Endometrial microvascular endothelial cells (primary cell): ENCODE results near the gene NDUFS6. TPM values are rescaled to one million over a fixed set of nuclear protein-coding genes. Genes with fewer than 3 reads are reported as not detected.

Source experiments
- in situ Hi-C: cut with HindIII; loops from 2 replicates; pipeline ENCODE4 v1.10.0; 2017; ENCODE audit warnings: low sequenced_read_pairs, low pct_unique_long_range_greater_than_20kb; ENCODE audit errors: inconsistent ontology term
- total RNA-seq: library from RNA; depleted of rRNA; stranded (reverse); fragments of >200 nt; gene quantifications from one replicate; pipeline ENCODE4 v1.2.3, GENCODE V29; 2015; ENCODE audit errors: inconsistent ontology term

NDUFS6 gene
- total RNA-seq, 1 donor from 2014 or later: 40.0 TPM

DNA sequence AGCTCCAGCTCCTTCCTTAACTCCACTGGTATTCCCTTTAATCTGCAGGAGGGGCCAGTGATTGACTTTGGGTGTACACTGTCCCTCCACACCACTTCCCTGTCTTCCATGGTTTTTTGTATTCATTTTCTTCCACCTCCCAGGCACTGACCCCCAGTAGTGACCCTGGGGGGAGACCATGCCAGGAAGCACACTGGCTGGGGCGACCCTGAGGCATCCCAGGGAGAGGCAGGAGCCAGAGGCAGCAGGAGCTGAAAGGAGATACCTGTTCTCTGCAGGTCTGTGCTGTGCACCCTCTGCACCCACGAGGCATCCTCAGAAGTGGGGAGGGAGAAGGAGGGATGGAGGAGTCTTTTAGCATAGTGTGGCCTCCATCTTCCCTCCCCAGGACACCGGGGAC is 53.9 kb downstream of the NDUFS6 start:
- in situ Hi-C loops: no loop called here

DNA sequence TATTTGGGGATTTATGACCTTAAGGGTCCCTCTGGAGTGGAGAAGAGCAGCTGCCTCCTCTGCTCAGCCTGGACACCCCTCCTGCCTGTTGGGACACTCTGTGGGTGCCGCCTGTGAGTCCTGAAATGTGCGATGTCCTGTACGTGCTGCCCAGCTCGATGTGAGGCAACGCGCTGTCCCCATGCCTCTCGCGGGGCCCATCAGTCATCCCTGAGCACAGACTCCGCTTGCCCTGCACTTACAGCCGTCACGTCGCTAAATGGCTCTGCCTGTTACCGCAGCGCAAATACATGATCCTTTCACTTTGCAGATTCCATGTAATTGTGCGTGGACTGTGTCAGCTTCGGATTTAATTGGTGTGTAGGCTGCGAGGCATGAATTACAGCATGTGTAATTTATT is 54.4 kb downstream of the NDUFS6 start:
- in situ Hi-C loops: no loop called here

DNA sequence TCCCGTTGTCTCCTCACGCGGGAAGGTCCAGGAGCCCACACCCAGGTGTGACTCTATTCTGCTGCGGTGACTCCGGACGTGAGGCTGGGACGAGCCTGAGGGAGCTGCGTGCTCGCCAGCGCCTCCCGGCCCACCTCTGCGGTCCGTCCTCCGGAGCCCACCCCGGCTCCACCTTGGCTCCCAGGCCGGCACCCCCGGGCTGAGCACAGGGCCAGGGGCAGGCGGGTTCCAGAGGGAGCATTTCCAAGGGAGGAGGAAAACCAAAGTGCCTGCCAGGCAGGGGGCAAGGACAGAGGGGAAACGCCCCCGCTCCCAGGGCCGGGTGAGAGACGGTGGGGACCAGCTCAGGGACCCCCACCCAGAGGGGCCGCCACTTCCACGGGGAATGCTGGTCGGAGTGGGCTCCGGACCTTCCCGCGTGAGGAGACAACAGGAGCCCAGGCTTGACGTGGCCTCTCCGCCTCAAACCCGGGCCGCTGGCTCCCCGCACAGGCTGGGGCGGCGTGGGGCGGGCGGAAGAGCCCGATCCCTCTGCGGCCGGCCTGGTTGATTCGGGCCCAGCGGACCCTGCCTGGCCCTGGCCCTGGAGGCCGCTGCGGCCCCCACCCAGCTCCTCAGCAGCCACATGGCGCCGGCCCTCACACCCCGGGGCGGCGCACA is 55.5 kb downstream of the NDUFS6 start:
- in situ Hi-C loops: no loop called here

DNA sequence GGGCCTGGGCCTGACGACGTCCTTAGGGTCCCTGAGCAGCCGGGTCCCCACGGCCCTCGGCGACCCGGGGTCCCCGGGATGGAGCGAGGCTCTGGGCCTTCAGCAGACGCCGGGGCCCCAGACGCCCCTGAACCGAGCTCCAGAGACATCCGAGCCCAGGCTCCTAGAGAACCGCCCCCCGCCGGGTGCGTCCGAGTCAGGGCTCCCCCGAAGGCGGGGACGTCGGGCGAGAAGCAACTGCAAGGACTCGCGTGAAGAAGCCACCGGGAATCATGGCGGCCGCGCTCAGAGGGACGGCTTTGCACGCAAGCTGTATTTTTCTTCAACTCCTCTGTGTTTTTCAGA is 56.0 kb downstream of the NDUFS6 start:
- in situ Hi-C loops: no loop called here

DNA sequence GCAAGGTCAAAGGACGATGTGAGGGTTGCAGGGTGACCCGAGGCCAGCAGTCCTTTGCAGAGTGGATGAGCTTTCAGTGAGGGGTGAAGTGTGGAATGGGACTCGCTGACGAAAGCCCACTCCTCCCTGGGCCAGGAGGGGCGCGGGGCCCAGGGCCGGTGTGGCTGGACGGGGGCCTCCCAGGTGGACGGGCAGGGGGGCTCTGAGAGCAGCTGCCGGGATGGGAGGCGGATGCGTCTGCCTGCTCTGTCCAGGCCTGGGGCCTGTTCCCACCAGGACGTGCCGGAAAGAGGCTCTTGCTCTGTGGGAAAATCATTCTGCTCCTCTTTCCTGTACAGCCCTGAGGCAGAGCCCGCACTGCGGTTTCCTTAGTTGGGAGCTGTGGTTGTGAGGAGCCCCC is 57.2 kb downstream of the NDUFS6 start:
- in situ Hi-C loops: no loop called here

DNA sequence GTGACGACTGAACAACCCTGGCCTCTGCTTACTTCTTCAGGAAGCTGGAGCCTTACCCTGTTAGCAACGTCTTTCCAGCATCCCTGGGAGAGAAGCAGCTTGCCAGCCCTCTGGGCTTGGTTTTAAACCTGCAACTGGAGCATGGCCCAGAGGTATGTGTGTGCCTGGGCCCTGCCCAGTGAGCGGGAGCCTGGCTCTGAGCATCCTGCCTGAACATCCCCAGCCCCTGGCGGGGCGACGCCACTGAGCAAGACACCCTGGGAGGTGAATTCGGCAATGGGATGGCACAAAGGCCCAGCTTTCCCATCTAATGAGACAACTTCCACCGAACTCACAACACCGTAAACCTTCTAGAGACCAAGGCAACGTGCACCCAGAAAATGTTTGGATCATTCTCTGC is 57.9 kb downstream of the NDUFS6 start:
- in situ Hi-C loops: no loop called here

DNA sequence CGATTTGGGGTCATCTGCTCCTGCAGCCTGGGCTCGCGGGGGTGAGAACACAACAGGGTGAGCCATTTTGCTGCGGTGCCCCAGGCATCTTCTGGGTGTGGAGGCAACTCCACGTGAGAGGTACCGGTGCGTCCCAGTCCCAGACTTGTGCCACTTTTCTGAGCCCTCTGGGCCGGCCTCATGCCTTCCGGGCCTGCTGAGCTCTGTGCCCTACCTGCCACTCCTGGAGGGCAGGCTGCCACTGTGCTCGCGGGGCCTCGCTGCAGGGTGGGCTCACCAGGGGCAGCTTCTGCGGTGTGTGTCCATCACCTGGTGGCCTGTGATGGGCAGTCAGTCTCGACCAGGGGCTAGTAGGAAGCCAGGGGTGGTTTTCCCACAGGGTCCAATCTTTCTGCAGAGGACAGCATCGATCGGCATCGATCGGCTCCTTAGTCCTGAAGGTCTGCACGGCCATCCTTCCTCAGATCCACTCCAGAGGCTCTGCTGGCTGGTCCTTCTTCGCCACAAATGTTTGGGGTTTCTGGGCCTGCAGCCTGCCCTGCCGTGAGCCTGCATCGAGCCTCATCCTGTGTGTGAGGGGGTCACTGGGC is 58.9 kb downstream of the NDUFS6 start:
- in situ Hi-C loops: no loop called here

DNA sequence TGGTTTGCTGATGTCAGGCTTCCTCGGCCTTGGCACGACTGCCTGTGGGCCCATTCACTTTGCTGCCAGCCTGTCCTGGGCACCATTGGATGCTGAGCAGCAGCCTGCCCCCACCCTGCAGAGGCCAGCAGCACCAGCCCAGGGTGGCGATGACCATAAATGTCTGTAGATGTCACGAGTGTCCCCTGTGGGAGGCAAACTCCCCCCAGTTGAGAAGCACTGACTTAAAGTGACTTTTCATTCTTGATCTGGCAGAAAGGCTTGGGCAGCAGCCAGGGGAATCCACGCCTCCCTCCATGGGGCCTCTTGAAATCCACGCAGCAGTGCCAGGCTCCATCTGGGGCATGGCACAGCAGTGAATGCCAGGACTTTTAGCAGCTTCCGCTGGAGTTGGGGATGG is 59.7 kb downstream of the NDUFS6 start:
- in situ Hi-C loops: no loop called here

DNA sequence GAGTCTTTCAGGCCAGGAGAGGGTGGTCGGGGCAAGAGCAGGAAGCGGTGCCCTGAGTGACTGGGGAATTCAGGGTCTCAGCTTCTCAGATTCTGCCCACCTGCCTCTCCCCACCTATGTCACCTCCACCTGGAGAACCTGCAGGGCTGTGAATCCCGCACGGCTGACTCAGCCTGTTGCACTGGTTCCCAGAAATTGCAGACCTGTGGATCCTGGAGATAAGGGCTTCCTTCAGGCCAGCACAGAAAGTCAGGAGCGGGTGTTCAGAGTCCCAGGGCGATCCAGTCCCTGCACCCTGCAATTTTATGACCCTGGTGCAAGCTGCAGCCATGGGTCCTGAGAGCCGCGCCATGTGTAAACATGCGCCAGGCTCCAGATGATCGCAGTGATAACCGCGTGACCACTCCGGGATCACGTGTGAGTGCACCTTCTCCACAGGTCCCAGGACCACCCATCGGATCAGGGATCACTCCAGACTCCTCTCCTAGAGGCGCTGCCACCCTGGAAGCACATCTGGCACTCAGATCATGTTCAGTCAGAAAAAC is 63.8 kb downstream of the NDUFS6 start:
- in situ Hi-C loops: no loop called here

DNA sequence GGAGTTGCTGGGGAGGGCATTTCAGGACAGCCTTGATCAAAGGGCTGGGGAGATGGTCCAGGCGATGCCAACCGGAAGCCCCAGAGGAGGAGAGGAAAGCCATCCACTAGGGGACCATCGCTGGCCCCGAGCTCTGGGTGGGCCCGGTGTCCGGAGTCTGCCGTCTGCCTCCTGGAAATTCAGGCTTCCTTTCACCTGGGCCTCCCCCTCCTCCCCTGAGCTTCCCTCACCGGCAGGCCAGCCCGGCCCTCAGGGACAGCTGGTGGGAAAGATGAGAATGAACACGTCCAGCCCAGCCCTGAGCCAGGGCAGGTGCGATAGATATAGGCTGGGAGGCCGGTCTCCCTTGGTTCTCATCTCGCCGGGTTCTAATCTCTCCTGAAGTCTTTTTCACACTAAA is 64.3 kb downstream of the NDUFS6 start:
- in situ Hi-C loops: no loop called here

Other genes starting within 250 kb of the NDUFS6 start
- gene MRPL36, start 1.6 kb upstream of the NDUFS6 start, total RNA-seq: 34.7 TPM
- gene IRX4, start 81.5 kb downstream of the NDUFS6 start, total RNA-seq: not detected